GM19395 (cell line): Measurements from ENCODE around the gene TBC1D20.
"Not testable (repeated sequence)": the region's sequence is repeated elsewhere in the genome, so short reads cannot be mapped to it uniquely, and the experiment has no call there.

Source experiments
- ATAC-seq: cut with Tn5 transposase; IDR thresholded peaks from one replicate; pipeline ENCODE4 v1.9.1; 2021; ENCODE audit warnings: mild to moderate bottlenecking, moderate library complexity; ENCODE audit not compliant: unreplicated experiment

TBC1D20 gene, protein sequence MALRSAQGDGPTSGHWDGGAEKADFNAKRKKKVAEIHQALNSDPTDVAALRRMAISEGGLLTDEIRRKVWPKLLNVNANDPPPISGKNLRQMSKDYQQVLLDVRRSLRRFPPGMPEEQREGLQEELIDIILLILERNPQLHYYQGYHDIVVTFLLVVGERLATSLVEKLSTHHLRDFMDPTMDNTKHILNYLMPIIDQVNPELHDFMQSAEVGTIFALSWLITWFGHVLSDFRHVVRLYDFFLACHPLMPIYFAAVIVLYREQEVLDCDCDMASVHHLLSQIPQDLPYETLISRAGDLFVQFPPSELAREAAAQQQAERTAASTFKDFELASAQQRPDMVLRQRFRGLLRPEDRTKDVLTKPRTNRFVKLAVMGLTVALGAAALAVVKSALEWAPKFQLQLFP

DNA sequence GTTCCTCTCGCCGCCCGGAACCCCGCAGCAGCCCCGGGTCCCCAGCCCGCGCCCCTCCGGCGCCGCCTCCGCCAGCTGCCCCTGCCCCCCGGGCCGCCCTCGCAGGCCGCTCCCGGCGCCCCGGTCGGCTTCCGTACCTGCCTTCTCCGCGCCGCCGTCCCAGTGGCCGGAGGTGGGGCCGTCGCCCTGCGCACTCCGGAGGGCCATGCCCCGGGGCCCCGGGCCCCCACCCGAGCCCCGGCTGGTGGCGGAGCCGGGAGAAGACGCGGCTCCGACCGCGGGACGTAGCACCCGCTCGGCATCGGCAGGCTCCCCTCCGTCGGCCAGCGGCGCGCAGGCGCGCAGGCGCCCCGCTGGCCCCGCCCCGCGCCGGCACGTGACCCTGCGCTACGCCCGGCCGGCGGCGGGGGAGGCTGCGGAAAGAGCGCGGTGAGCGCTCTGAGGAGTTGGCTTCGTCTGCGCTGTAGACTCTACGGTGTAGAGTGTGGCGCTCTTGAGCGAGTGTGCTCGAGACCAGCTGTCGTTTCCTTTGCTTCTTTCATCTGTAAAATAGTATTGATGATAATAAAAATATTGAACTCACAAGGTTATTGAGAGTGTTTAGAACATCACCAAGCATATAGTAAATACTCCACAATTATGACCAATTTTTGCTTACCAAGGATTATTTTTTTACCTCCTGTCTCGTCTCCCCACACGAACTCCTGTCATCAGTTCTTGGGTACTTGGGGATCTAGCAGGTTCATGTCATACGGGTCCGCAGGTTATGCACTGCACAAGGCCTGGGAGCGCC lies at the start of gene TBC1D20:
TBC1D20 (minus strand) TSS at position 335 of the 793 bp plus-strand sequence; CDS start at position 207, 128 bp downstream.
- ATAC-seq, result peak; percentile 89

DNA sequence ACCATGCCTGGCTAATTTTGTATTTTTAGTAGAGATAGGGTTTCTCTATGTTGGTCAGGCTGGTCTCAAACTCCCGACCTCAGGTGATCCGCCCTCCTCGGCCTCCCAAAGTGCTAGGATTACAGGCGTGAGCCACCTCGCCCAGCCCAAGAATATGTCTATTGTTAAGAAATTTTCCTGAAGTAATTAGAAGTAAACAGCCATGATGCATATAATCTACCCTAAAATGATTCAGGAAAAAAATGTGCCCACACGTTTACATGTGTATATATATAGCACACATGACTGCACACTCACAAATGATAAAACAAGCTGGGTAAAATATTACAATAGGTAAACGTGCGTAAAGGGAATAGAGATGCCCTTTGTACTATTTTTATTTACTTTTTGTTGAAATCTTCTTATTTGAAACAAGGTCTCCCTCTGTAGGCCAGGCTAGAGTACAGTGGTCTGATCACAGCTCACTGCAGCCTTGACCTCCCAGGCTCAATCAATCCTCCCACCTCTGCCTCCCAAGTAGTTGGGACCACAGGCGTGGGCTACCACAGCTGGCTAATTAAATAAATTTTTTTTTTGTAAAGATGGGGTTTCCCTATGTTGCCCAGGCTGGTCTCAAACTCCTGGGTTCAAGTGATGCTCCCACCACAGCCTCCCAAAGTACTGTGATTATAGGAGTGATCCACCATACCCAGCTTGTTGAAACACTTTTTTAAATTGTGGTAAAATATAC lies 48.2 kb upstream of the TBC1D20 start:
- not testable (repeated sequence) for ATAC-seq

DNA sequence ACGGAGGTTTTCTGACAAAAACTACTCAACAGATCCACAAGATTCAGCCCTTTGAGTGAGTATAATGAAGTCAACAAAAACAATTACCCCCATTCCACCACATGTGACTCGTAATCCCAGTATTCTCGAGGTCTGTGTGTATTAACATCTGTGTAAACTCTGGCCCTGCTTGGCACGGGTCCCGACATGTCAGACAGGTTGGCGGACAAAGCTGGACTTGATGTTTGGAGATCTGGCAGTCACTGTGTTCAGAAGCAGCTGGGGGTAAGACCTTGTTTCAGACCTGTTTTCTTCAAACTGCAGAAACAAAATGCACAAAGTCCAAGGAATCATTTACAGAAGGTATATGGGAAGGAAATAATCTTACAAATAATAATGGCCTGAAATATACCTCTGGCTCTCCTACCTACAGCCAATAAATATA lies 46.0 kb upstream of the TBC1D20 start:
- not testable (repeated sequence) for ATAC-seq

DNA sequence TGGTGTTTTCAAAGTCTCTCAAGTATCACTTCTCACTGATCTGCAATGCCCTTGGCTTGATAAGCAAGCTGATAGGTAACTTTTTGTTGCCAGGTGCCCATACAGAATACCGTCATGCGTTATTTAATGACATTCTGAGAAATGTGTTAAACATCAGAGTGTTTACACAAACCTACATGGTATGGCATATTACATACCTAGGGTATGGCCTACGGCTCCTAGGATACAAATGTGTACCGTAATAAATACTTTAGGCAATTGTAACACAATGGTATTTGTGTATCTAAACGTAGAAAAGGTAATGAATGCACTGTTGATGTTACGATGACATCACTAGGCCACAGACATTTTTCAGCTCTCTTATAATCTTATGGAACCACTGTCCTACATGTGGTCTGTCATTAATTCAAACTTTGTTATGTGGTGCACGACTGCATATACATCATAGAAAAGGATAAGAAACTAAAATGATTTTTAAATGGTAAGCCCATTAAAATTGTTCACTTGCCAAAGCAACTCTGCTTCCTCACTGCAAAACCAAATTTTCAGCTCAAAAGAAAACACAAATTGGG lies 45.5 kb upstream of the TBC1D20 start:
- no peak for ATAC-seq

DNA sequence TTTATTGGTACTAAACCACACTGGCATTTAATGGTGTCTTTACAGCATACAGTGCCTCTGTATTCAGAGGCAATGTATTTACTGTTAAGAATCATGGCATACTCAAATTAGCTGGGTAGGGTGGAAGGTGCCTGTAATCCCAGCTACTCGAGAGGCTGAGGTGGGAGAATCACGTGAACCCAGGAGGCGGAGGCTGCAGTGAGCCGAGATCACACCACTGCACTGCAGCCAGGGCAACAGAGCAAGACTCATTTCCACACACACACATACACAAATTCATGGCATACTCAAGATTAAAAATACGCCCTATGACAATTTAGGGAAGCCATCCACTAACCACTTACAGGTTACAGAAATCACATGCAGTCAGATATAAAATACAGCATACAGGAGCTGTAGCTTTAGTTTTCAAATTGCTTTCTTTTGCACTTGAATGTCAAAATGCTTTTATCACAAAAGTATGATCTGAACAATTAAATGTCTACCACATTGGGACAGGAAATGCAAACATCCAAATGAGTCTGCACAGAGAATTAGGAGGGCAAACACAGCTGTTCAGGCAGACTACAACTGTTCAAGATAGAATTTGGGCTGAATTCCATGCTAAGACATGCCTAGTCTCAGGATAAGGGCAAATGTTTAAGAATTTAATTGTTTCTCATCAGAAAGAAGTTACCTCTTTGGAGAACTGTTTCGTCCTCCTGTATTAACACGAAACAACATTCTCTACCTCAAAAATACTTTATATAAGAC lies 44.8 kb upstream of the TBC1D20 start:
- no peak for ATAC-seq

DNA sequence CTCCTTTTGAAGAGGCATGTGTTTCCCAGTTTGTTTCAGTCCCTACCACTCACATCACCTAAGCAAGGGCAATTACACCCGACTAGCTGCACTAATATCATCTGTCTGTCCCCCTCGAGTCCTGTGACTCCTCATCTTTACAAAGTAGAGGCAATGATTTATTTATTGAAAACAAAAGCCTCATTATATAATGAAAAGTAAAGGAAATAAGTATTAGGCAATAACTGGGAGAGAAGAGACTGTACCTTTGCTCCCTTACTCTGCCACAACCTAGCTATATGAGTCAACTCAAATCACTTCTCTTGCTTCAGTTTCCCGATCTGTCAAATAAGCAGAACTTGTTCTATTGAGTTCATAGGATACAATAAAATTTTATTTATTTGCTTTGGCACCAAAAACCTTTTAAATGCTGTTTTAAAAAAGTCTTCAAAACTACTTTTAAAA lies 42.3 kb upstream of the TBC1D20 start:
- no peak for ATAC-seq

DNA sequence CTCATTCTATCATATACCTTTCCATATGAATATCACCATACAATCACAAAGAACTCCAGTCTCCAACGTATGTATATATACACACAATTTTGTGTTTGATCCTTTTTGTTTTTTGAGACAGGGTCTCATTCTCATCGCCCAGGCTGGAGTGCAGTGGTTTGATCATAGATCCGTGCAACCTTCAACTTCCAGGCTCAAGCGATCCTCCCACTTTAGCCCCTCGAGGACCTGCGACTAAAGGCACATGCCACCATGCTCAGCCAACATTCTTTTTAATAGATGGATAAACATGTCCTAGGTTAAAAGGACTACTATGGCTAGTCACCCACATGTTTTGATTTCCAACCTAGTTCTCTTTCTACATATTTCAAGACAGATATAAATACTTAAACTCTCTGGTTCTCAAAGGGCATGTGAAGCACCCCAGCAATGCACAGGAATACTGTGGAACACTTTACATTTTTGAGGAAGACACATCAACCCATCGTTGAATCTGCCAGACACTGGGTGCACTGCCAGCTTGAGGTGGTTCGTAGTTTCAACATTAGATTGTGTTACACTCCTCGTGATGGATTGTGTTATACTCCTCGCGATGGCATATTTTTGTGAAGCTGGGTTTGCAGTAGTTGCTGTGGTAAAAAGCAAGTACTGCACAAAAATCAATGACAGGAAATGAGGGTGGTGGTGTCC lies 40.9 kb upstream of the TBC1D20 start:
- ATAC-seq, result no peak

DNA sequence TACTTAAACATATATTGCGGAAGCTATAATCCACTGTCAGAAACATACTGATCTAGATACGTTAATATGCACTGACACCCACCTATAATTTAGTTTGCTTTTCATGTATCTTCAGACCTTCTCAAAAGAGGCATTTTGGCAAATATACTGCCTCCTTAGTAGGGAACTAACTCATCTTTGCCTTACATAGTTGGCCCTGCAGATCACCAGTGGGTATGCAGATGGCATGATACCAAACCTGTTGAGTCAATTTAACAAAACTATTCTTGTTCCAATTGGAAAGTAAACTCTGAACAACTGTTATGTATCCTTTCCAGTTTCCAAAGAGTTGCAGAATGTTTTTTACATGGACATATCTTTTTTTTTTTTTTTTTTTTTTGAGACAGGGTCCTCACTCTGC lies 35.6 kb upstream of the TBC1D20 start:
- no peak for ATAC-seq

DNA sequence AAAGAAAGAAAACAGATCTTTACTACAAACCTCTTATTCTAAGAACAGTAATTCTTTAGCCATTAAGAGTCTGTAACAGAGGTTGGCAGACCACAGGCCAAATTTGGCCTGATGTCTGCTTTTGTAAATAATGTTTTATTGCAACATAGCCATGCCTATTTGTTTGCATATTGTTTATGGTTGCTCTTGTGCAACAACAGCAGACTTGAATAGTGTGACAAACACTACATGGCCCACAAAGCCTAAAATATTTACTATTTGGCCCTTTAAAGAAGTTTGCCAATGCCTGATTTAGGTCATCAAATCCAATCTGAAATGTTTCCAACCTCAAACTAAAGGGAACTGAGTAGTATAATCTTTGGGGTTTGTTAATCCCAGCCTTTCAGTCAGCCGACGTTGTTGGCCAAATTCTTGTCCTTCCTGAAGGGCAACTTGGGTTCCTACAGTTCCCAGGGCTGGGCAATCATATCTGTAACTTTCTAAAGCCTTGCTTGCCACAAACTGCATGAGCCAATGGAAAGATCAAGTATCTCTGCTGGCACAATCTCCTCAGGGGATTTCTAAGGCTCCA lies 33.9 kb upstream of the TBC1D20 start:
- ATAC-seq, result no peak

DNA sequence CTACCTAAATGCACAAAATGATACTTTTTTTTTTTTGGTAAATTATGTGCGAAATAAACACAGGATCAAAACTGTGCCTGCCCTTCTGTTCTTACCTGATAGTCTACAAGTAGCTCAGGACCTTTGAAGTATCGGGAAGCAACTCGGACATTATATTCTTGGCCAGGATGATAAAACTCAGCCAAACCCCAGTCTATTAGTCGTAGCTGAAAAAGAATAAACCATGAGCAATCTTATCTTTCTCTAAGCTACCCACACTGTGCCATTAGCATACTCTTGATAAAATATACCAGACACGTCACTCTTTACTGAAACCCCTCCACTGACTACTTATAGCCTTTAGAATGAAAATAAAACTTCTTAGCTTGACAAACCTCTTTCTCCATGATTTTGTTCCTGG lies 29.8 kb upstream of the TBC1D20 start:
- ATAC-seq, result no peak

DNA sequence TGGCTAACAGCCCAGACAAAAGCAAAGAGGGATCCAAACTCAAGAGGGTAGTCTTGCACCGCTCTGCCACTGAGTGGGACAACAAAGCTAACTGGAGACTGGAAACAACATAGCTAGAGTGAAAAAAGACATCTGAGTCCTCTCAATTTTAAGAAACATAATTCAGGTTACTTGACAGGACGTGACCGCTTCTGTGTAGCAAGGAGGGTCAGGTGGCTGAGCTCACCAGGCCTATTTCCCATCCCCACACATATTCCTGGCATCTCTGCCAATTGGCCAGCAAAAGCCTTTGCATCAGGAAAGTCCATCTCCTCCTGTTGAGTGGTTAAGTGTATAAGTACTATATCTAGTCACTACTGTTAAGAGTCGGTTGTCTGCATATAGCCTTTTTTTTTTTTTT lies 25.3 kb upstream of the TBC1D20 start:
- ATAC-seq, result no peak

DNA sequence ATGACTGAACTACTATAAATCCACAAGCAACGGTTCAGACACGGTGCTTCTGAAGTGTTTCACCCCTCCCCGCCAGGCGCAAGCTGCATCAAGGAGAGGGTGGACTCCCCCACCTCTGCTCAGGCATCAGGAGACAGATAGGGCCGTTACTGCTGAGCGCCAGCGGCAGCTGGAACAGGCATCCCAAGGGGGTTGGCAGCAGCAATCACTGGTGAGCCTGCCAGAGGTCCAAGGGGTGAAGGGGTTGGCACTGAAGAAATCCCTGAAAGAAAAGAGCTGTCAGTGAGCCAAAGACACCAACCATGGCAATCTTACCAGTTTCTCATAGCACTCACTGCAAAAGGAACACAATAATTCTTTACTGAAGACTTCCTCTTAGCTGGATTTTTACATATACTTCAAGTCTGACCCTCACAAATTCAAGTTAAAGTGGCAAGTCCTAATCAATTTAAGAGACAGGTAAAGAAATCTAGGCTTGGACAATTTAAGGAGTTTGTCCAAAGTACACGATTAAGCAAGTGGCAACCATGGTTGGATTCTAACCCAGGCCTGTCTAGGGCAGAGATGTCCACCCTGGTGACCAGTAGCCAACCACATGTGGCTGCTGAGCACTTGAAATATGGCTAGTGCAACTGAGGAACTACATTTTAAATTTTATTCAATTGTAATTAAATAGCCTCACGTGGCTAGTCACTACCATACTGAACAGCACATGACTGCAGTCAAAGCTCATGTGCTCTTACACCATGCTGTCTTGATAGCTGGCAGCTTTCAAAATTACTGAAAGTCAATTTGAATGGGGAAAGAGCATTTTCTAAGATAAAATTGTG lies 21.7 kb upstream of the TBC1D20 start:
- ATAC-seq, result no peak

DNA sequence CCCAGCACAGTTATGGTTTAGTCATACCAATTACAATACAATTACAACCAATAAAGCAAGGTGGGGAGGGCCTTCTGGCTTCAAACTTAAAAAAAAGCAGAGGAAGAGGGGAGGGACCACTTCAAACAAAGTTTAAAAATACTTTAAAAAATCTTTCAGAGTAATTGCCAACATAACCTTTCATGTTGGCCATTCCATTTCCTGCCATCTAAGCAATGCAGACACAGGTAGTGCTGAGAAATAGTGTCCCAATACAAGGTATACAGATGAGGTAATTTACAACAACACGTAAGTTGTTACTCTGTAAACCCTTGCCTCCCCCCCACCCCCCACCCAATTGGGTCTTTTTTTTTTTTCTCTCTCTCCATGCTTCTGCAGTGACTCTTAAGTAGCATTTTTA lies 18.8 kb upstream of the TBC1D20 start:
- no peak for ATAC-seq

DNA sequence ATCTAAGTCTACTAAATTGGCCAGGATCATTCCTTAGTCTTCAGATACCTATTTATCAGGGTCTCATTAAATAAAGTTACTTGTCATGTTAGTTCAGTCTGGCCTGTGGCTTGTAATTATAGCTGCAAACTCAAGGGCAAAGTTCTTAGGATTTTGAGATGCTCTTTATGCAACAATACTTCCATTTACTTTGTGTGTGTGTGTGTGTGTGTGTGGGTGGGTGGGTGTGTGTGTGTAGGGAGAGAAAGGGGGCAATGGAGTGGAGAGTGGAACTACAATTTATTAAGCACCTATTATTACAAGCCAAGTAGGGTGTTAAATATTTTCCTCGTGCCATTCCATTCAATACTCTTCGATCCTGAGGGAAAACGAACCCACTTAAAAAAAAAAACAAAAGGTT lies 17.7 kb upstream of the TBC1D20 start:
- no peak for ATAC-seq

DNA sequence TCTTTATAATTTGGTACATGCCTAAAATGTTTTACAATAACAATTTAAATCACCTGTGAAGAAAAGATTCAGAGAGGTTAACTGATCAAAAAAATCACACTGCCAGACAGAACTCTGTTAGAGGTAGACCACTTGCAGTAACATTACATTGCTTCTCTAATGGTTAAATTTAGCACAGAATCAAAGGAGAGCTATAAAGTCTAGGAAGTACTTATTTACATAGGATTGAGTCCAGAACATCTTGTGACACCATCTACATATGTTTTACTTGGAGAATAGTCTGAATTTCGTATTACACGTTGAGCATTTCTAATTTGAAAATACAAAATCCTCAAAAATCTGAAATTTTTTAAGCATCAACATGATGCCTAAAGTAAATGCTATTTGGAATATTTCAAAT lies 17.2 kb upstream of the TBC1D20 start:
- no peak for ATAC-seq

DNA sequence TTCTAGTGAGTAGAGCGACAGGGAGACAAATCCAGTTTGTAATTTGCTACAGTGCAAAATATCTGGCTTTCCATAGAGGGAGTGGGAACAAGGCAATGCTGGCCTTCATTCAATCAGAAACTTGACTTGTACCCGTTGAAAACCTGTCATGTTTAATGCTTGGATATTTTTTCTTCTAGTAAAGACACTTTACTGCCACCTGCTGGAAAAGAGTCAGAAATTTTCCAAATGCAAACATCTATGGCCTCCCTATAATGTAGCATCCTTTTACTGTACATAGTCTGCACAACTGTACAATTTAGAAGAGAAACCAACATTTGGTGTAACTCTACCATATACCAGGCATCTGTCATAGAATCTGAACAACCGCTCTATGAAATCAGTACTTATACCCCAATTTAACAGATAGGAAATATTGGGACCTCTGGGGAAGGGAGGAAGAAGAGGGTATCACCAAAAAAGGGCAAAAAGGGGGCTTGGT lies 16.7 kb upstream of the TBC1D20 start:
- ATAC-seq, result no peak

DNA sequence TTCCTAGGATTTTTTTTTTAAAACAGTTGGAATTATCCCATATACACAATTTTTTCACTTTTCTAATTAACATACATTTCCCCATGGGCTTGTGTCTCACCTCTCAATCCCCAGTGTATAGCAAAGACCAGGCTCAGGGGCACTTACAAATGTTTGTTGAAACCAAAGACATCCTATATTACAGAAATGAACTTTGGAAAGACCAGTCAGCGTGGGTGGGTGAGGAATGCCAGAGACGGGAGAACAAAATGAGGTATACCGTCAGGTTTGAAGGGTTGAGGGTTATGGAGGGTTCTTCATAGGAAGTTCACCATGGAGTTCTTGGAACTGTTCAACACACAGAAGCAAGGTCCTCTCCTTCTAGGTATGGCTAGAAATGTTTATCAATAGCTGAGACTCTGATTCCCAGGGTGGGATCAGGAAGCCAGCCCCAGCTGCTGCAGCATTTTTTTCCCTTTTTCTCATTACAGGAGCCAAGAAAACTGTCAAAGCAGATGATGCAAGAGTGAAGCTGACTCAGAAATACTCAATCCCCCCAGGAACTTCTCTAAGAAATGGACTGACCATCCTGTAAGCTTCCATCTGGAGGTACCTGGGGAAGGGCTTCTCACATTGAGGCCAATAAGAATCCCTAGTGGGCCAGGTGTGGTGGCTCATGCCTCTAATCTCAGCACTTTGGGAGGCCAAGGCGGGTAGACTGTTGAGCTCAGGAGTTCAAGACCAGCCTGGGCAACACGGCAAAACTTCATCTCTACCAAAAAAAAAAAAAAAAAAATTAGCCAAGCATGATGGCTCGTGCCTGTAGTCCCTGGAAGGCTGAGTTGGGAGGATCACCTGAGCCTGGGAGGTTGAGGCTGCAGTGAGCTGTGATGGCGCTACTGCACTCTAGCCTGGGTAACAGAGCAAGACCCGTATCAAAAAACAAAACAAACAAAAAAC lies 15.9 kb upstream of the TBC1D20 start:
- ATAC-seq, result no peak
